H1 (cell line): ENCODE measurements around the gene ITGB4. TPM values are rescaled to one million over a fixed set of nuclear protein-coding genes. Genes with fewer than 3 reads are reported as not detected.
A peak's percentile ranks its signal among the peaks of the same experiment; 100 is the strongest.

ENCODE experiments used
- CTCF ChIA-PET: fragments of 300-600 bp; sonication (Branson Sonifier 250); formaldehyde crosslinking; loops from one replicate; lab custom pipeline; 2021; ENCODE audit not compliant: partially characterized antibody; lab: Charles Lee
- POLR2A ChIA-PET: fragments of 300-600 bp; sonication (Branson Sonifier 250); formaldehyde crosslinking; loops from one replicate; lab custom pipeline; 2021; ENCODE audit warnings: inconsistent platforms; ENCODE audit not compliant: partially characterized antibody; lab: Charles Lee
- DNase-seq, 2 experiments: peaks; one replicate each; pipeline versions ENCODE4 v3.0.0 to v3.0.0-alpha.2; 2010 to 2022; ENCODE audit warnings: low spot score in 2 of 2, low read depth in 1 of 2, mixed read lengths in 1 of 2
- FAIRE-seq: peaks from 2 replicates; lab custom pipeline; 2011; peaks lifted over from hg19 to GRCh38; lab: Jason Lieb, UNC
- H2AFZ ChIP-seq: 2 replicates; pipeline ENCODE4 v1.8.1; 2012; ENCODE audit warnings: low read length, inconsistent platforms
- H2AK5ac ChIP-seq: 2 replicates; pipeline ENCODE4 v1.6.1; 2013; ENCODE audit warnings: low read depth, low read length
- H2BK120ac ChIP-seq: replicated peaks from 2 replicates; pipeline ENCODE3; 2013; ENCODE audit warnings: low read depth, low read length, inconsistent platforms
- H2BK12ac ChIP-seq: 2 replicates; pipeline ENCODE4 v1.6.1; 2013; ENCODE audit warnings: low read depth, low read length
- H2BK15ac ChIP-seq: 2 replicates; pipeline ENCODE4 v1.6.1; 2013; ENCODE audit warnings: low read length
- H2BK20ac ChIP-seq: 2 replicates; pipeline ENCODE4 v1.6.1; 2013; ENCODE audit warnings: low read length
- H2BK5ac ChIP-seq: 2 replicates; pipeline ENCODE4 v1.6.1; 2013; ENCODE audit warnings: low read depth, low read length
- H3K14ac ChIP-seq: 2 replicates; pipeline ENCODE4 v1.6.1; 2013; ENCODE audit warnings: inconsistent platforms; ENCODE audit not compliant: insufficient read length
- H3K18ac ChIP-seq: 2 replicates; pipeline ENCODE4 v1.6.1; 2013; ENCODE audit warnings: low read length; ENCODE audit errors: extremely low read depth
- H3K23ac ChIP-seq: 2 replicates; pipeline ENCODE4 v1.6.1; 2013; ENCODE audit warnings: inconsistent platforms; ENCODE audit not compliant: insufficient read length
- H3K23me2 ChIP-seq: 2 replicates; pipeline ENCODE4 v1.6.1; 2013; ENCODE audit warnings: low read depth, low read length
- H3K27ac ChIP-seq: 2 replicates; pipeline ENCODE4 v1.6.1; 2011; ENCODE audit warnings: low read depth, low read length, inconsistent platforms
- H3K27me3 ChIP-seq, 4 experiments: replicated peaks in 1 of 4; 1 replicate in 1 of 4; 2 replicates in 3 of 4; pipeline versions ENCODE4 v1.6.1 to v1.8.1; 2011 to 2013; ENCODE audit warnings: low read length in 3 of 4, mild to moderate bottlenecking in 3 of 4, inconsistent platforms in 2 of 4, mixed read lengths in 2 of 4, moderate library complexity in 1 of 4; ENCODE audit not compliant: control insufficient read depth in 3 of 4, insufficient read depth in 3 of 4; ENCODE audit errors: extremely low read depth in 1 of 4
- H3K36me3 ChIP-seq, 4 experiments: 2 replicates each; pipeline versions ENCODE4 v1.6.1 to v1.8.1; 2011 to 2013; ENCODE audit warnings: mild to moderate bottlenecking in 4 of 4, low read length in 3 of 4, moderate library complexity in 2 of 4, control low read depth in 1 of 4, inconsistent platforms in 1 of 4; ENCODE audit not compliant: insufficient read depth in 4 of 4, control insufficient read depth in 2 of 4
- H3K4ac ChIP-seq: replicated peaks from 2 replicates; pipeline ENCODE3; 2013; ENCODE audit warnings: low read length, low read depth, mixed read lengths, inconsistent platforms; ENCODE audit not compliant: insufficient read length
- H3K4me1 ChIP-seq, 4 experiments: replicated peaks in 1 of 4; 1 replicate in 1 of 4; 2 replicates in 3 of 4; pipeline versions ENCODE4 v1.6.1 to v1.8.1; 2011 to 2013; ENCODE audit warnings: low read length in 3 of 4, inconsistent platforms in 2 of 4, mixed read lengths in 1 of 4; ENCODE audit not compliant: insufficient read depth in 4 of 4, control insufficient read depth in 3 of 4
- H3K4me2 ChIP-seq, 2 experiments: 2 replicates each; pipeline versions ENCODE4 v1.6.1 to v1.8.1; 2011 to 2013; ENCODE audit warnings: low read depth in 2 of 2, low read length in 2 of 2, control low read depth in 1 of 2, inconsistent platforms in 1 of 2, mild to moderate bottlenecking in 1 of 2; ENCODE audit not compliant: insufficient read depth in 1 of 2
- H3K4me3 ChIP-seq, 4 experiments: fragments of 200-600, 300-600 bp in 1 of 4; sonication (generic), shearing (Covaris generic), sonication (Bioruptor Twin) in 1 of 4; 2 replicates each; pipeline versions ENCODE4 v1.5.1 to v1.8.1; 2011 to 2016; ENCODE audit warnings: low read length in 4 of 4, low read depth in 3 of 4, control low read depth in 2 of 4, inconsistent platforms in 2 of 4, mild to moderate bottlenecking in 2 of 4, mixed read lengths in 1 of 4, moderate library complexity in 1 of 4; ENCODE audit not compliant: insufficient read depth in 2 of 4; ENCODE audit errors: extremely low read depth in 1 of 4
- H3K56ac ChIP-seq: replicated peaks from 2 replicates; pipeline ENCODE3; 2013; ENCODE audit warnings: low read depth, mild to moderate bottlenecking, mixed read lengths, low read length, inconsistent platforms; ENCODE audit not compliant: insufficient read length
- H3K79me1 ChIP-seq: 2 replicates; pipeline ENCODE4 v1.6.1; 2013; ENCODE audit warnings: low read depth, low read length, control low read depth
- H3K79me2 ChIP-seq, 2 experiments: 2 replicates each; pipeline versions ENCODE4 v1.6.1 to v1.8.1; 2012 to 2013; ENCODE audit warnings: low read length in 2 of 2, mild to moderate bottlenecking in 2 of 2, inconsistent platforms in 1 of 2; ENCODE audit not compliant: insufficient read depth in 2 of 2, control insufficient read depth in 1 of 2
- H3K9ac ChIP-seq, 4 experiments: replicated peaks in 1 of 4; 1 replicate in 1 of 4; 2 replicates in 3 of 4; pipeline versions ENCODE4 v1.6.1 to v1.8.1; 2011 to 2013; ENCODE audit warnings: low read depth in 3 of 4, low read length in 3 of 4, control low read depth in 2 of 4, mild to moderate bottlenecking in 2 of 4, moderate library complexity in 2 of 4, inconsistent platforms in 1 of 4; ENCODE audit errors: extremely low read depth in 1 of 4
- H3K9me3 ChIP-seq, 2 experiments: 2 replicates each; pipeline versions ENCODE4 v1.6.1 to v1.8.1; 2012 to 2013; ENCODE audit warnings: mild to moderate bottlenecking in 2 of 2, moderate library complexity in 2 of 2, control low read depth in 1 of 2, inconsistent platforms in 1 of 2, low read depth in 1 of 2, low read length in 1 of 2, mixed read lengths in 1 of 2; ENCODE audit not compliant: insufficient read depth in 2 of 2
- H4K20me1 ChIP-seq, 2 experiments: replicated peaks in 1 of 2; 2 replicates each; pipeline versions ENCODE3 to v1.8.1; 2011 to 2013; ENCODE audit warnings: inconsistent platforms in 2 of 2, low read length in 2 of 2, mild to moderate bottlenecking in 1 of 2; ENCODE audit not compliant: insufficient read depth in 2 of 2, control insufficient read depth in 1 of 2
- H4K5ac ChIP-seq: 2 replicates; pipeline ENCODE4 v1.6.1; 2013; ENCODE audit warnings: low read length, low read depth, mixed read lengths, inconsistent platforms; ENCODE audit not compliant: insufficient read length
- H4K8ac ChIP-seq: 2 replicates; pipeline ENCODE4 v1.8.0; 2013; ENCODE audit warnings: mild to moderate bottlenecking, moderate library complexity, low read length, inconsistent platforms; ENCODE audit not compliant: insufficient read depth; ENCODE audit errors: extremely low read depth
- H4K91ac ChIP-seq: replicated peaks from 2 replicates; pipeline ENCODE3; 2013; ENCODE audit warnings: low read length, mixed read lengths, inconsistent platforms; ENCODE audit not compliant: insufficient read length
- ASH2L ChIP-seq: fragments of 200-600, 300-600 bp; sonication (generic); IDR thresholded peaks from one replicate; pipeline ENCODE4 v1.7.1; 2017; ENCODE audit warnings: low read length
- BRCA1 ChIP-seq: IDR thresholded peaks from 2 replicates; pipeline ENCODE4 v1.6.1; 2012; ENCODE audit warnings: low read depth, low read length, improper control_type of control experiment
- CHD1 ChIP-seq: IDR thresholded peaks from 2 replicates; pipeline ENCODE4 v1.6.1; 2012; ENCODE audit warnings: low read depth, low read length, improper control_type of control experiment
- KDM1A ChIP-seq: fragments of 200-600, 300-600 bp; sonication (generic); IDR thresholded peaks from 2 replicates; pipeline ENCODE4 v1.7.1; 2016; ENCODE audit warnings: mild to moderate bottlenecking, low read length, borderline replicate concordance
- SP1 ChIP-seq: IDR thresholded peaks from 2 replicates; pipeline ENCODE4 v1.6.1; 2011; ENCODE audit warnings: low read depth, low read length
- SP4 ChIP-seq: IDR thresholded peaks from 2 replicates; pipeline ENCODE4 v1.6.1; 2012; ENCODE audit warnings: low read length, inconsistent platforms
- WGBS, 2 experiments: shearing (Covaris generic) in 1 of 2; methylation state at CpG; one replicate each; pipeline versions ENCODE4 v1.1.6 to v1.1.7; 2013 to 2015; ENCODE audit warnings: low lambda C conversion rate in 2 of 2, mixed read lengths in 2 of 2, inconsistent platforms in 1 of 2, low coverage in 1 of 2, missing lambda C conversion rate in 1 of 2; ENCODE audit not compliant: insufficient replicate concordance in 2 of 2, insufficient coverage in 1 of 2, insufficient read length in 1 of 2; ENCODE audit errors: extremely low coverage in 1 of 2, missing lambda C conversion rate in 1 of 2; 5-methylcytosine and 5-hydroxymethylcytosine counted together
- polyA plus RNA-seq, 7 experiments: library from polyadenylated mRNA; depleted of rRNA in 3 of 7; stranded (reverse) in 5 of 7; unstranded in 2 of 7; fragments of >200 nt in 5 of 7; fragments of 200-250 nt in 2 of 7; gene quantifications; 1 replicate in 5 of 7; 2 replicates in 1 of 7; 4 replicates in 1 of 7; pipeline versions ENCODE4 v1.2.1 to v1.2.3, GENCODE V29; 2011 to 2013; ENCODE audit warnings: missing spikeins in 2 of 7, mixed read lengths in 2 of 7
- total RNA-seq: library from RNA; stranded (reverse); fragmentation: NEBNext Ultra II Directional; extraction: Animal tissue kit (Norgen Biotek cat#: 25700); gene quantifications from 2 replicates; pipeline ENCODE4 v1.2.1, GENCODE V29; 2021
- TF ChIP-seq, protein P1 (sequence below): IDR thresholded peaks from 2 replicates; pipeline ENCODE4 v1.6.1; 2012; ENCODE audit warnings: inconsistent platforms

Gene ITGB4
- total and polyA plus RNA-seq, 2 of the 8 experiments (the other 6 are each of a cell fraction or from before 2014, with no cell fraction given): 5.2 to 5.6 TPM

DNA sequence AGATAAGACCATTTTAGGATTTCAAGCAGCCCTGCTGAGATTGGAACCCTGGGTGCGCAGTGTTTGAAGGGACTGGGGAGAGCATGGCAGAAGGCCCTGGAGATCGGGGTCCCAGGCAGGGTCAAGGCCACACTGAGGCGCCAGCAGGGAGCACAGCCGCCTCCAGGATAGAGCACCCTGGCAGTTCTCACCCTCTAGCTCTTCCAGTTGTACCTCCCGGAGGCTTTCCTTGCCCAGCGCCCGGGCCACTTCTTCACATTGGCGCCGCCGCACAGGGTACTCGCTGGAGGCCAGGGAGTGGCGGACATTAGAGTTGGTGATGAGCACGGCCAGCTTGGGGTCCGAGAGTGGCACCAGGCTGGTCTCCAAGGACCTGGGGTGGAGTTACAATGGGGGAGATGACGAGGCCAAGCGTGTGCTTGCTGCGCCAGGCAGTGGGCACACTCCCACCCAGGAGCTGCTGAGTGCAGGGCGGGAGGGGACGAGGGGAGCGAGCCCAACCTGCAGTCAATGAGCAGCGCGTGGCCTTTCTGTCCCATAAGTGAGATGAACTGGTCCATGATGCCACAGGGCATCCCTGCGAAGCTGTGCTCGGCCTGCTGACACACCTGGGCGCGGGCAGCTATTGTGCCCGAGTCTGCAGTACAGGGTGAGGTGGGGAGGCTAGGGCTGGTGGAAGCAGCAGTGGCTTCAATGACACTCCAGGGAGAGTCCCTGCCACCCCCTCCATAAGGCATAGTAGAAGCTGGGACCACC is 41.4 kb downstream of the ITGB4 start:
- Histone ChIP-seq H3K79me1 (no peaks in the 10 kb centered on the region), H3K27me3 (peaks cover 0 to 2% (median 0%) of the 10 kb centered on the region in 4 experiments; a peak in 2 of 7 replicates), H2BK12ac (0 out of 2 replicates have a peak overlapping the region, but pooled peaks have one; percentile 9), H3K27ac (no peak overlapping the region), H4K8ac (no peak overlapping the region; the same call in 1 of the 2 replicates), H2BK120ac (no peak overlapping the region), H3K9me3 (no peaks in the 10 kb centered on the region), H3K9ac (no peak overlapping the region), H3K56ac (no peak overlapping the region), H3K79me2 (no peaks in the 10 kb centered on the region), H2BK20ac (no peak overlapping the region), H4K20me1 (no peaks in the 10 kb centered on the region), H4K91ac (no peak overlapping the region), H2BK5ac (no peak overlapping the region), H3K36me3 (no peaks in the 10 kb centered on the region), H2AK5ac (no peak overlapping the region), H2BK15ac (no peak overlapping the region), H3K14ac (no peak overlapping the region), H2AFZ (no peak overlapping the region), H3K4me3 (no peak overlapping the region), H3K4ac (no peak overlapping the region), H4K5ac (no peak overlapping the region), H3K23me2 (peaks cover 3% of the 10 kb centered on the region; the same call in 1 of the 2 replicates), H3K4me1 (peaks cover 0 to 10% (median 6%) of the 10 kb centered on the region in 4 experiments; a peak in 5 of 7 replicates), H3K23ac (no peak overlapping the region), H3K18ac (no peak overlapping the region), H3K4me2 (no peak overlapping the region)
- TF ChIP-seq ASH2L: no peak
- no peak for TF ChIP-seq SP4
- TF ChIP-seq SP1: no peak
- TF ChIP-seq, protein P1, sequence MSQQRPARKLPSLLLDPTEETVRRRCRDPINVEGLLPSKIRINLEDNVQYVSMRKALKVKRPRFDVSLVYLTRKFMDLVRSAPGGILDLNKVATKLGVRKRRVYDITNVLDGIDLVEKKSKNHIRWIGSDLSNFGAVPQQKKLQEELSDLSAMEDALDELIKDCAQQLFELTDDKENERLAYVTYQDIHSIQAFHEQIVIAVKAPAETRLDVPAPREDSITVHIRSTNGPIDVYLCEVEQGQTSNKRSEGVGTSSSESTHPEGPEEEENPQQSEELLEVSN: no peak
- TF ChIP-seq KDM1A: no peak
- TF ChIP-seq BRCA1: no peak
- TF ChIP-seq CHD1: no peak
- FAIRE-seq (no peak), DNase-seq (no peak)
- WGBS, 2 experiments: 95% methylated on average over 27 of the region's 27 CpGs; no CpG with 5 or more reads in 1 of the 2 experiments
- ChIA-PET POLR2A (interaction anchor here (0.6 to 15.1 kb wide), 7 partner anchors 9 to 169 kb away, joined by 3 to 425 read pairs (median 5); partner anchors contain the start of gene UNK), CTCF (interaction anchor here (1.0 to 19.5 kb wide), 14 partner anchors 11 to 201 kb away, joined by 3 to 359 read pairs (median 4); partner anchors contain the start of genes SMIM5 and UNK)
